Loucy (cell line): Measurements from ENCODE around the gene CPT2.

Experiments
- H2AFZ ChIP-seq: fragments of 200-600 bp; sonication (generic); 2 replicates; pipeline ENCODE4 v1.6.0; 2016; ENCODE audit warnings: antibody characterized with exemption, mild to moderate bottlenecking, low read length, moderate library complexity
- H3F3A ChIP-seq: fragments of 200-600 bp; 2 replicates; pipeline ENCODE4 v1.6.0; 2016; ENCODE audit warnings: antibody characterized with exemption, low read depth, mild to moderate bottlenecking
- H3K27me3 ChIP-seq: fragments of 200-600 bp; sonication (generic); 2 replicates; pipeline ENCODE4 v1.6.1; 2014; ENCODE audit warnings: low read length, mild to moderate bottlenecking; ENCODE audit not compliant: insufficient read depth, poor library complexity, severe bottlenecking
- H3K36me3 ChIP-seq: fragments of 200-600 bp; sonication (generic); 2 replicates; pipeline ENCODE4 v1.6.1; 2016; ENCODE audit warnings: low read length; ENCODE audit not compliant: insufficient read depth
- H3K4me1 ChIP-seq: fragments of 200-600 bp; sonication (generic); 2 replicates; pipeline ENCODE4 v1.5.1; 2014; ENCODE audit warnings: low read length, mild to moderate bottlenecking; ENCODE audit not compliant: insufficient read depth, poor library complexity, severe bottlenecking
- H3K4me2 ChIP-seq: fragments of 200-600 bp; sonication (generic); 2 replicates; pipeline ENCODE4 v1.6.0; 2014; ENCODE audit warnings: antibody characterized with exemption, low read length, low read depth, mild to moderate bottlenecking; ENCODE audit not compliant: poor library complexity, severe bottlenecking
- H3K4me3 ChIP-seq: fragments of 200-600 bp; sonication (generic); 2 replicates; pipeline ENCODE4 v1.5.1; 2014; ENCODE audit warnings: low read length, mild to moderate bottlenecking, mixed read lengths; ENCODE audit not compliant: poor library complexity, severe bottlenecking
- H3K79me2 ChIP-seq: fragments of 200-600 bp; sonication (generic); 2 replicates; pipeline ENCODE4 v1.6.1; 2014; ENCODE audit warnings: low read length; ENCODE audit not compliant: insufficient read depth
- H3K9ac ChIP-seq: fragments of 200-600 bp; sonication (generic); 2 replicates; pipeline ENCODE4 v1.6.0; 2014; ENCODE audit warnings: mild to moderate bottlenecking, low read depth, low read length, moderate library complexity; ENCODE audit not compliant: poor library complexity, severe bottlenecking
- H3K9me2 ChIP-seq: fragments of 200-600 bp; sonication (generic); replicated peaks from 2 replicates; pipeline ENCODE4 v1.6.1; 2016; ENCODE audit warnings: low read depth, low read length, mixed read lengths
- H3K9me3 ChIP-seq: fragments of 200-600 bp; sonication (generic); 2 replicates; pipeline ENCODE4 v1.6.1; 2014; ENCODE audit warnings: mild to moderate bottlenecking, antibody characterized with exemption, low read length, low read depth; ENCODE audit not compliant: insufficient read depth
- H4K20me1 ChIP-seq: fragments of 200-600 bp; sonication (generic); 2 replicates; pipeline ENCODE4 v1.6.0; 2014; ENCODE audit warnings: antibody characterized with exemption, low read length, mild to moderate bottlenecking; ENCODE audit not compliant: insufficient read depth, poor library complexity, severe bottlenecking
- CTCF ChIP-seq: fragments of 200-600 bp; sonication (generic); conservative IDR thresholded peaks from 2 replicates; pipeline ENCODE4 v1.5.1; 2014; ENCODE audit warnings: mild to moderate bottlenecking, antibody characterized with exemption, low read length
- EZH2phosphoT487 ChIP-seq: fragments of 200-600 bp; IDR thresholded peaks from 2 replicates; pipeline ENCODE4 v1.6.1; 2018; ENCODE audit warnings: antibody characterized with exemption, mild to moderate bottlenecking, moderate library complexity, borderline replicate concordance

CPT2 gene

DNA sequence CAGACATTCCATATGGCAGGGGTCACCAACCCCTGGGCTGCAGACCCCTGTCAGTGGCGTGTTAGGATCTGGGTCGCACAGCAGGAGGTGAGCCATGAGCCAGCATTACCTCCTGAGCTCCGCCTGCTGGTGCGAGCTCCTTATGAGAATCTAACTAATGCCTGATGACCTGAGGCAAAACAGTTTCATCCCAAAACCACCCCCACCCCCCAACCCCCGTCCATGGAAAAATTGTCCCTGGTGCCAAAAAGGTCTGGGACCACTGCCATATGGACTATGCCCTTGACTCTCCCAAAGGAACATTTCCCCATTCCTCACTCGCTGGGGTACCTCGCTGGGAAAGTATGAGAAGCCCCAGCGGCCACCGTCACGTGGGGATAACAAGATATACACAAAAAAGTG is 6.4 kb upstream of the CPT2 start:
- H3K9ac ChIP-seq = no peak overlapping the region
- H3K36me3 ChIP-seq = no peaks in the 10 kb centered on the region
- no peaks in the 10 kb centered on the region for H3K27me3 ChIP-seq
- no peaks in the 10 kb centered on the region for H3K79me2 ChIP-seq
- no peaks in the 10 kb centered on the region for H4K20me1 ChIP-seq
- no peak overlapping the region for H3K4me2 ChIP-seq
- H3K9me3 ChIP-seq = no peaks in the 10 kb centered on the region
- no peaks in the 10 kb centered on the region for H3K4me1 ChIP-seq
- no peak overlapping the region for H3K4me3 ChIP-seq
- no peak overlapping the region for H2AFZ ChIP-seq
- H3K9me2 ChIP-seq = no peaks in the 10 kb centered on the region
- no peak for TF ChIP-seq CTCF
- TF ChIP-seq EZH2phosphoT487 = no peak
- H3F3A ChIP-seq = no peaks in the 10 kb centered on the region

GRCh38 chr1:53195246-53196016 is 1.2 kb upstream of the CPT2 start:
- TF ChIP-seq EZH2phosphoT487 = no peak
- TF ChIP-seq CTCF = no peak
- no peaks in the 10 kb centered on the region for H3K9me3 ChIP-seq
- peaks cover 21% of the 10 kb centered on the region for H3K4me1 ChIP-seq
- H3K9ac ChIP-seq = peak overlapping the region; percentile 96
- H4K20me1 ChIP-seq = no peaks in the 10 kb centered on the region
- no peak overlapping the region for H3K4me3 ChIP-seq
- H3K4me2 ChIP-seq = no peak overlapping the region
- peaks cover 20% of the 10 kb centered on the region for H3K79me2 ChIP-seq
- H3K36me3 ChIP-seq = no peaks in the 10 kb centered on the region
- H3K27me3 ChIP-seq = no peaks in the 10 kb centered on the region
- no peaks in the 10 kb centered on the region for H3K9me2 ChIP-seq
- no peaks in the 10 kb centered on the region for H3F3A ChIP-seq
- H2AFZ ChIP-seq = no peak overlapping the region

GRCh38 chr1:53196017-53196484 is 573 bp upstream of the CPT2 start:
- no peaks in the 10 kb centered on the region for H3K36me3 ChIP-seq
- no peaks in the 10 kb centered on the region for H3K9me3 ChIP-seq
- TF ChIP-seq EZH2phosphoT487 (no peak), CTCF (no peak)
- peaks cover 20% of the 10 kb centered on the region for H3K79me2 ChIP-seq
- no peaks in the 10 kb centered on the region for H3F3A ChIP-seq
- H3K4me1 ChIP-seq = peaks cover 21% of the 10 kb centered on the region
- peak overlapping the region; percentile 76 for H3K4me2 ChIP-seq
- H3K27me3 ChIP-seq = no peaks in the 10 kb centered on the region
- H3K9ac ChIP-seq = peak overlapping the region; percentile 96
- peak overlapping the region; percentile 89 for H2AFZ ChIP-seq
- peak overlapping the region; percentile 85 for H3K4me3 ChIP-seq
- H4K20me1 ChIP-seq = no peaks in the 10 kb centered on the region
- no peaks in the 10 kb centered on the region for H3K9me2 ChIP-seq
